GM12878 (cell line): ENCODE measurements around the gene ULBP1.
"Not testable (repeated sequence)": the region's sequence is repeated elsewhere in the genome, so short reads cannot be mapped to it uniquely, and the experiment has no call there.

Source experiments
- BCL11A ChIP-seq: IDR thresholded peaks from 2 replicates; pipeline ENCODE4 v1.6.1; 2011; ENCODE audit warnings: low read depth, low read length
- CREB1 ChIP-seq: IDR thresholded peaks from 2 replicates; pipeline ENCODE4 v1.6.1; 2012; ENCODE audit warnings: low read depth, mild to moderate bottlenecking, inconsistent platforms
- CTCF ChIP-seq, 3 experiments: IDR thresholded peaks in 2 of 3; conservative IDR thresholded peaks in 1 of 3; 2 replicates each; pipeline ENCODE4 v1.5.1; 2011; ENCODE audit warnings: low read depth in 3 of 3, low read length in 3 of 3, mild to moderate bottlenecking in 3 of 3, control low read depth in 2 of 3, moderate library complexity in 2 of 3, inconsistent platforms in 1 of 3, mixed read lengths in 1 of 3; ENCODE audit not compliant: control insufficient read depth in 2 of 3, insufficient read depth in 1 of 3; ENCODE audit errors: extremely low read depth in 1 of 3
- EED ChIP-seq: sonication (generic); IDR thresholded peaks from 2 replicates; pipeline ENCODE4 v1.6.1; 2016; ENCODE audit warnings: antibody characterized with exemption, low read depth
- FOXM1 ChIP-seq: IDR thresholded peaks from 2 replicates; pipeline ENCODE4 v1.6.1; 2012; ENCODE audit warnings: low read depth, mild to moderate bottlenecking, inconsistent platforms, low read length, moderate library complexity
- GABPA ChIP-seq: IDR thresholded peaks from 2 replicates; pipeline ENCODE4 v1.6.1; 2014; ENCODE audit warnings: antibody characterized with exemption, low read depth, mild to moderate bottlenecking, inconsistent platforms
- NR2C2 ChIP-seq: IDR thresholded peaks from 2 replicates; pipeline ENCODE4 v1.6.1; 2011; ENCODE audit warnings: borderline replicate concordance, low read depth; ENCODE audit not compliant: control insufficient read depth, insufficient read length
- SMC3 ChIP-seq: IDR thresholded peaks from 2 replicates; pipeline ENCODE4 v1.6.1; 2011; ENCODE audit warnings: low read length, improper control_type of control experiment, borderline replicate concordance
- YBX1 ChIP-seq: fragments of 450-650 bp; IDR thresholded peaks from 2 replicates; pipeline ENCODE4 v1.6.1; 2016; ENCODE audit warnings: antibody characterized with exemption
- TF ChIP-seq, protein P1 (sequence below): IDR thresholded peaks from 2 replicates; pipeline ENCODE4 v1.6.1; 2012; ENCODE audit warnings: mild to moderate bottlenecking, low read depth, low read length

DNA sequence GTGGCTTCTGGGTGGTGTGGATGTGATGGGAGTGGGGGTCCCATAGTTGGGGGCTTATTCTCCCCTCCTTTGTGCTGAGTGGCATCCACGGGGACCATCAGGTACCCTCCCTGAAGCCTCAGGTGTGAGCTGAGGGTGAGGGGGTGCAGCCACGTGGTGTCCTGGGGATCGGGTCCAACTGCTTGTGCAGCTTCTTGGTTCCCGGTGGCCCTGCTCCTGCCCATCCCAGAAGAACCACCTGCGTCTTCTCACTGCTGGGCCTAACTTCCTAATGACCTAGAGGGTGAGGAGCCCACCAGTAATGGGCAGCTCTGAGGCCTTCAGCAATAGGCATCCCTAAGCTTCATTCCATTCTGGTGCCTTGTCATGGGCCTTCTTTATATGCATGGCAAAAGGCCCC, 20.4 kb upstream of the ULBP1 start:
- not testable (repeated sequence) for TF ChIP-seq BCL11A; CREB1; GABPA; CTCF (IDR thresholded peaks at IDR 0.05 in 2 of 3, conservative IDR thresholded peaks at IDR 0.05 in 1 of 3; ENCODE audit: control insufficient read depth in 2 of 3, extremely low read depth in 1 of 3, insufficient read depth in 1 of 3, low read depth in 3 of 3, low read length in 3 of 3); NR2C2; EED; SMC3; FOXM1; YBX1
- TF ChIP-seq, protein P1, sequence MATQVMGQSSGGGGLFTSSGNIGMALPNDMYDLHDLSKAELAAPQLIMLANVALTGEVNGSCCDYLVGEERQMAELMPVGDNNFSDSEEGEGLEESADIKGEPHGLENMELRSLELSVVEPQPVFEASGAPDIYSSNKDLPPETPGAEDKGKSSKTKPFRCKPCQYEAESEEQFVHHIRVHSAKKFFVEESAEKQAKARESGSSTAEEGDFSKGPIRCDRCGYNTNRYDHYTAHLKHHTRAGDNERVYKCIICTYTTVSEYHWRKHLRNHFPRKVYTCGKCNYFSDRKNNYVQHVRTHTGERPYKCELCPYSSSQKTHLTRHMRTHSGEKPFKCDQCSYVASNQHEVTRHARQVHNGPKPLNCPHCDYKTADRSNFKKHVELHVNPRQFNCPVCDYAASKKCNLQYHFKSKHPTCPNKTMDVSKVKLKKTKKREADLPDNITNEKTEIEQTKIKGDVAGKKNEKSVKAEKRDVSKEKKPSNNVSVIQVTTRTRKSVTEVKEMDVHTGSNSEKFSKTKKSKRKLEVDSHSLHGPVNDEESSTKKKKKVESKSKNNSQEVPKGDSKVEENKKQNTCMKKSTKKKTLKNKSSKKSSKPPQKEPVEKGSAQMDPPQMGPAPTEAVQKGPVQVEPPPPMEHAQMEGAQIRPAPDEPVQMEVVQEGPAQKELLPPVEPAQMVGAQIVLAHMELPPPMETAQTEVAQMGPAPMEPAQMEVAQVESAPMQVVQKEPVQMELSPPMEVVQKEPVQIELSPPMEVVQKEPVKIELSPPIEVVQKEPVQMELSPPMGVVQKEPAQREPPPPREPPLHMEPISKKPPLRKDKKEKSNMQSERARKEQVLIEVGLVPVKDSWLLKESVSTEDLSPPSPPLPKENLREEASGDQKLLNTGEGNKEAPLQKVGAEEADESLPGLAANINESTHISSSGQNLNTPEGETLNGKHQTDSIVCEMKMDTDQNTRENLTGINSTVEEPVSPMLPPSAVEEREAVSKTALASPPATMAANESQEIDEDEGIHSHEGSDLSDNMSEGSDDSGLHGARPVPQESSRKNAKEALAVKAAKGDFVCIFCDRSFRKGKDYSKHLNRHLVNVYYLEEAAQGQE = not testable (repeated sequence)
